ENCODE data around the gene MRPS24. TPM values are rescaled to one million over a fixed set of nuclear protein-coding genes. Genes with fewer than 3 reads are reported as not detected.

MRPS24 gene
- polyA plus RNA-seq, 1 donor (not counting 4 experiments of a cell fraction or from before 2014, with no cell fraction given) = 104 TPM

- Histone ChIP-seq H3K9ac (ENCODE audit: control insufficient read depth, extremely low read depth, insufficient read depth, low read length) (no peak overlapping the region), H2AFZ (ENCODE audit: control insufficient read depth, low read length) (no peak overlapping the region), H3K36me3 (ENCODE audit: control insufficient read depth in 2 of 2, extremely low read depth in 1 of 2, insufficient read depth in 2 of 2, low read length in 2 of 2) (peaks cover 0 to 4% of the 10 kb centered on the region in 2 experiments), H3K79me2 (ENCODE audit: control insufficient read depth, insufficient read depth, low read length) (peaks cover 90% of the 10 kb centered on the region), H3K4me3 (ENCODE audit: control insufficient read depth in 2 of 3, extremely low read depth in 1 of 3, insufficient read depth in 2 of 3, low read depth in 1 of 3, low read length in 3 of 3) (no peak overlapping the region), H3K27ac (ENCODE audit: control insufficient read depth, insufficient read depth, low read length) (no peak overlapping the region), H3K4me1 (ENCODE audit: control insufficient read depth, extremely low read depth, insufficient read depth, low read length) (no peaks in the 10 kb centered on the region), H3K27me3 (ENCODE audit: control insufficient read depth, extremely low read depth, insufficient read depth, low read length) (no peaks in the 10 kb centered on the region), H4K20me1 (ENCODE audit: control insufficient read depth, extremely low read depth, insufficient read depth, low read length) (no peaks in the 10 kb centered on the region), H3K4me2 (ENCODE audit: control insufficient read depth, extremely low read depth, insufficient read depth, low read depth, low read length) (no peak overlapping the region), H3K9me1 (ENCODE audit: control insufficient read depth, extremely low read depth, insufficient read depth, low read length) (no peaks in the 10 kb centered on the region), H3K9me3 (ENCODE audit: control insufficient read depth, low read depth, low read length) (no peaks in the 10 kb centered on the region)
- dilution Hi-C loops (cut with MboI; ENCODE audit: extremely low pct_ligation_motif_present, low sequenced_read_pairs) = no loop called here
- TF ChIP-seq CTCF (optimal IDR thresholded peaks at IDR 0.05 in 1 of 3, IDR thresholded peaks at IDR 0.05 in 1 of 3, conservative IDR thresholded peaks at IDR 0.05 in 1 of 3; ENCODE audit: extremely low read depth in 1 of 3, insufficient read depth in 2 of 3, low read length in 3 of 3) (no peak), EZH2 (IDR thresholded peaks at IDR 0.05; ENCODE audit: low read length) (no peak)
- DNase-seq (ENCODE audit: low read depth, low spot score) (no peak), FAIRE-seq (no peak)
Observed at GRCh38 chr7:43895847-43896415, 26.6 kb upstream of the MRPS24 start.

GRCh38 chr7:43891069-43891955 is 22.0 kb upstream of the MRPS24 start:
- Histone ChIP-seq H3K27me3 (ENCODE audit: control insufficient read depth, extremely low read depth, insufficient read depth, low read length) (no peaks in the 10 kb centered on the region), H3K4me3 (ENCODE audit: control insufficient read depth in 2 of 3, extremely low read depth in 1 of 3, insufficient read depth in 2 of 3, low read depth in 1 of 3, low read length in 3 of 3) (no peak overlapping the region), H3K9ac (ENCODE audit: control insufficient read depth, extremely low read depth, insufficient read depth, low read length) (no peak overlapping the region), H3K9me3 (ENCODE audit: control insufficient read depth, low read depth, low read length) (no peaks in the 10 kb centered on the region), H4K20me1 (ENCODE audit: control insufficient read depth, extremely low read depth, insufficient read depth, low read length) (peaks cover 3% of the 10 kb centered on the region), H3K4me1 (ENCODE audit: control insufficient read depth, extremely low read depth, insufficient read depth, low read length) (peaks cover 6% of the 10 kb centered on the region), H3K27ac (ENCODE audit: control insufficient read depth, insufficient read depth, low read length) (no peak overlapping the region), H3K79me2 (ENCODE audit: control insufficient read depth, insufficient read depth, low read length) (peaks cover 81% of the 10 kb centered on the region), H3K4me2 (ENCODE audit: control insufficient read depth, extremely low read depth, insufficient read depth, low read depth, low read length) (no peak overlapping the region), H2AFZ (ENCODE audit: control insufficient read depth, low read length) (no peak overlapping the region), H3K36me3 (ENCODE audit: control insufficient read depth in 2 of 2, extremely low read depth in 1 of 2, insufficient read depth in 2 of 2, low read length in 2 of 2) (peaks cover 4% of the 10 kb centered on the region in 2 experiments), H3K9me1 (ENCODE audit: control insufficient read depth, extremely low read depth, insufficient read depth, low read length) (no peaks in the 10 kb centered on the region)
- dilution Hi-C loops (cut with MboI; ENCODE audit: extremely low pct_ligation_motif_present, low sequenced_read_pairs) = no loop called here
- FAIRE-seq (no peak), DNase-seq (ENCODE audit: low read depth, low spot score) (no peak)
- TF ChIP-seq EZH2 (IDR thresholded peaks at IDR 0.05; ENCODE audit: low read length) = no peak
- no peak for TF ChIP-seq CTCF (optimal IDR thresholded peaks at IDR 0.05 in 1 of 3, IDR thresholded peaks at IDR 0.05 in 1 of 3, conservative IDR thresholded peaks at IDR 0.05 in 1 of 3; ENCODE audit: extremely low read depth in 1 of 3, insufficient read depth in 2 of 3, low read length in 3 of 3)
